ENCODE data around the gene PI16.
"Not testable (repeated sequence)": the region's sequence is repeated elsewhere in the genome, so short reads cannot be mapped to it uniquely, and the experiment has no call there.

PI16 gene

DNA sequence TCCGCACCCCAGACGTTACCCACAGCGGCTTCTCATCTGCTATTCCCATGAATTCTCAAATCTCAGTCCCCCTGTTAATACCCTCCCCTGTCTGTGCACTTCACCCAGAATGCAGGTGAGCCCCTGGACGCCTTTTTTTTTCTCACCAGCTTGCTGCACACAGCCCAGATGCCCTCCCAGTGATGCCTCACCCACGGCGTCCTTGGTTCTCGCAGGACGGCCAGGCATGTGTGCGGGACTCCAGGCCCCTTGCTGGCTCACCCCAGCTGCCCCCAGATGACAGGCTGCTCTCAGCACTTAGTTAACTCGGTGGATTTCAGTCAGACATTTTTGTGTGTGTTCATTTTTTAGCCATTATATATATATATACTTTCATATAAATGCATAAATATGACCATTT lies 25.4 kb upstream of the PI16 start:
- DNase-seq, result no peak

DNA sequence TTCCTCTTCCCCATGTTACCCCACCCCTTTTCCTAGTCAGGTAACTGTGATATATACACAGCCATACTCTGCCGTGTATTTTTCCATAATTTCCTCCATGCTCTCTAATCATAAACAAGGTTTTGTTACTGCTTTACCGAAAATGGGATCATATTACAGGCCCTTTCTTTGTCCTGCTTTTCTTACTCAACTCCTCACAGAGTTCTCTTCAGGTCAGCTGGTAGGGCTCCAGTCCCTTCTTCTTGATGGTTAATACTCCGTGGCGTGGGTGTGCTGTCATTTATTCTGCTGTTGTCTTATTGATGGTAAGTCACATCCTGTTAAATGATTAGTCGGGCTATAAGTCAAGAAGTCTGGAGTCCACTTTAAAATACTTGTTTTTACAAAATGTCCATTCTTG lies 24.9 kb upstream of the PI16 start:
- no peak for DNase-seq

DNA sequence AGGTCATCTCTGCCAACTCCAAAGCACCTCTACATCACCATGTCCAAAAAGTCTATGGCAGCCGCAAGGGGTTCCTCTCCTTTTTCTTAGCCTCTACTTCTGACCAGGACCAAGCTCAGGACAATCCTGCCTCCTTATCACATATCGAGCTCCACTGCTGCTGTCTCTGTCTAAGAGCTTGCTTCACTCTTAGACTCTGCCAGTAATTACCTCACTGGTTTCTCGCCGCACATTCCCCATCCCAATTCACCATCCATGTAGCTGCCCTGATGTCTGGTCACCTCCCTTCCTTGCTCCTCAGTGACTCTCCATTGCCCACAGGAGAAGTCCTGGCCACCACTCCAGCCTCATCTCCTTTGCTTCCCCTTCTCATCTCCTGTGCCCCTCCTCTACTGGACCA lies 24.1 kb upstream of the PI16 start:
- DNase-seq, result no peak

DNA sequence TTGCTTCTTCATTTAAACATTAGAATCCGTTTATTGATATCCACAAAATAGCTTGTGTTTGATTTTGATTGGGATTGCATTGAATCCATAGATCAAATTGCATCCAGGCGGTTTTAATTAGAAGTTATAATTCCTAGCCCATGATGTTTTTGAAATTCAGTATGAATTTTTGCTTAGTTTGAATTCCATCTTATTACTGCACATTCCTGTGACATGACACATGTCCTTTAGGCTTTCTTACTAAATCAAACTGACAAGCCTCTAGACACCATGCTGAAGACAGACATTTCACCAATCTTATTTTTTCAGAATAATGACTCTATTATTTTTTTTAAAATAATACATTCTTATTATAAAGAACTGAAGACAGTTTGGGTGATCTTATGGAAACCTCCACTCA lies 21.4 kb upstream of the PI16 start:
- DNase-seq, result peak; percentile 90

DNA sequence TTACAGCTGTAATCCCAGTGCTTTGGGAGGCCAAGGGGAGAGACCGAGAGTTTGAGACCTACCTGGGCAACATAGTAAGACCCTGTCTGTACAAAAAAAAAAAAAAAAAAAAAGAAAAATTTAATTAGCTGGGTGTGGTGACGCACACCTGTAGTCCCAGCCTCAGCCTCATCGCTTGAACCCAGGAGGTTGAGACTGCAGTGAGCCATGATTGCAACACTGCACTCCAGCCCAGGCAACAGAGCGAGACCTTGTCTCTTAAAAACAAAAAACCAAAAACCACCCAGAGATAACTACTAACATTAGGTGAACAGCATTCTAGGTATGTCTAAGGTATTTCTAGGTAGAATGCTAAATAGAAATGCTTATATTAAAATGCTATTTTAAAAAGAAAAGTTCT lies 21.0 kb upstream of the PI16 start:
- no peak for DNase-seq

DNA sequence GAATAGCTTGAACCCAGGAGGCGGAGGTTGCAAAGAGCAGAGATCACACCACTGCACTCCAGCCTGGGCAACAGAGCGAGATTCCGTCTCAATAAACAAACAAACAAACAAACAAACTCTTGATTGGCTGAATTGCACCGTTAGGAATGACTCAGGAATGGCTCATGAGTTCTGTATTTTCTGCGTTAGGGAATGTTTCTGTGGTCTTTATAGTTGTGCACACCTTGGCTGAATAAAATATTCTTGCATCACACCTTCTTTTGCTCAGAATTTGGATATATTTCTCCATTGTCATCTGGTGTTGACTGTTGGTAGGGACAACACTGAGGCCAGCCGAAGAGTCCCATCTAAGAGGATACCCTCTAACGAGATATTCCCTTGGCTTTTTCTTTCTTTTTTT lies 19.6 kb upstream of the PI16 start:
- no peak for DNase-seq

DNA sequence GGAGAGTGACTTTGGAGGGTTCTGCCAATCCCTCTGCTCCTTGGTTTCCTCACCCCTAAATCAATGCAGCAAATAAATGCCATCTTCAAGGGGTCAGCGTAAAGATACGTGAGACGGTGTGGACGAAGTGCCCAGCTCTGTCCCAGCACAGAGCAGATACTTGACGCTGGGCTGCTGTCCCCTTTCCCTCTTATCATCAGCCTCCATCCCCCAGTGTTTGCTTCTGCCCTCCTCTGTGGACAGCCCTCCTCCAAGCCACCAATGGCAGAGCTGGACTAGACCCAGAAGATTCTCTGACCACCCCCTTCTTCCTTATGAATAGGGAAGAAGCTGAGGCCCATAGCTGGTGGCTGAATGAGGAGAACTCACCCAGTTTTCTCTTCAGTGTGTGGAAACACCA lies 17.7 kb upstream of the PI16 start:
- DNase-seq, result no peak

DNA sequence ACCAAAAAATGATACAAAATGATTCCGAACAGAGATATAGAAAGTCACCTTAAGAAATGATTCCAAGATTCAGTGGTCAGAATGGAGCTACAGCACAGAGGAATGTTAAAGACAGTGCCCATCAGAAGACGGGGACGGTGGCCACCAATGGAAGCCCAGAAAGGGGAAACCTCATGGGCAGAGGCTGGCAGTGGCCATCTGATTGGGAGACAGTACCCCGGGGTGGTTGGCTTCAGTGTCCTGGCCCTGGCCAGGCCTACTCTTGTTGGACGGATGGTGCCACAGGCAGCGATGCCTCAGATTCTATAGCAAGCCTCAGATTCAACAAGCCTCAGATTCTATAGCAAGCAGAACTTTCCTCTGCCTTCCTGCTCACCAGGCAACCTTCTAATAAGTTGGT lies 16.6 kb upstream of the PI16 start:
- no peak for DNase-seq

DNA sequence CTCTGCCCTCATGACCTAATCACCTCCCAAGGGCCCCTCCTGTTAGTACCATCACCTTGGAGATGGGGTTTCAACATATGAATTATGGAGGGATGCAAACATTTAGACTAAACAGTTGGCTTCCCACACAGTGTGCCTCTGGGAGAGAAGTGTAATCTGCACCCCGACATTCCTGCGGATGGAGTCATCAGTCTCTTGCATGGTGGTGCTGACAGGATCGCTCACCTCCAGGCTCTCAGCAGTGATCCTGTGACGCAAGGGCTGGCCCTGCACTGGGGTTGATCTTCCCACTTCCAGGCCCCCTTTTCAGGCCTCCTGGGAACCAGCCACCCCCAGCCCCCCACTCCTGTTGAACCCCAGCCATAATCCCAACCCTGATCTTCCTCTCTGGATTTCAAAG lies 16.0 kb upstream of the PI16 start:
- peak; percentile 71 for DNase-seq

DNA sequence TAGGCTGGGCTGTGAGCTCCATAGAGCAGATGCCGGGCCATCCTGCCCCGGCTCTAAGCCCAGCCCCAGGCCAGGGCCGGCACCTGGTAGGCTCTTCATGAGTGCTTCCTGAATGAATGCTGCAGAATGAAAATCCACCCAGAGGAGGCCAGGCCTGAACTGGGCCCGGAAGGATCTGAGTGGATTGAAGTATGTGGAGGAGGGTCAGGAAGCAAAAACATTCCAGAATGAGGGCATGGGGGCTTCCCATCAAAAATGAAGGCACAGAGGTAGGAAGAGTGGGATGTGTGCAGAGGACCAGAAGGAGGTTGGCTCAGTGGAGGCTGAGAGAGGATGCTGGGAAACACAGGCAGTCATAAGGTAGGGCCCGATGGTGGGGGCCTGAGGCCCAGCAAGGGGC lies 15.5 kb upstream of the PI16 start:
- DNase-seq, result not testable (repeated sequence)

DNA sequence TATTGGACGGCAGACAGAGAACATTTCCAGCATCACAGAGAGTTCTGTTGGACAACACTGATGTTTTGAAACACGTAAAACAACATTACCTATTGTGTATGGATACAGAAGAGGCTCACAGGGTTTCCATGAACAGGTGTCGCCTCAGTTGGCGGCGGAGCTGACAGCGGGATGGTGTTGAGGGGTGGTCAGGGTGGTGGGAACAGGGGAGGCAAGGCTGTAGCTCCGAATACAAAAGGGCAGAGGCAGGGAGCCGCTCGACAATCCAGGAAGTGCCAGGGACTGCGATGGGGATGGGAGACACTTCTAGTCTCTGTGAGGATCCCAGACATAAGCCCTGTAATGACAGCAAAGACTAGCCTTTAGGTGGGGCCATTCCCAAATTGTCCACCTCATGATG lies 14.5 kb upstream of the PI16 start:
- DNase-seq, result no peak

DNA sequence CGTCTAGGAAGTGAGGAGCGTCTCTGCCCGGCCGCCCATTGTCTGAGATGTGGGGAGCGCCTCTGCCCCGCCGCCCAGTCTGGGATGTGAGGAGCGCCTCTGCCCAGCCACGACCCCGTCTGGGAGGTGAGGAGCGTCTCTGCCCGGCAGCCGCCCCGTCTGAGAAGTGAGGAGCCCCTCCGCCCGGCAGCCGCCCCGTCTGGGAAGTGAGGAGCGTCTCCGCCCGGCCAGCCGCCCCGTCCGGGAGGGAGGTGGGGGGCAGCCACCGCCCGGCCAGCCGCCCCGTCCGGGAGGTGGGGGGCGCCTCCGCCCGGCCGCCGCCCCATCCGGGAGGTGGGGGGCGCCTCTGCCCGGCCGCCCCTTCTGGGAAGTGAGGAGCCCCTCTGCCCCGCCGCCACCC lies 13.0 kb upstream of the PI16 start:
- not testable (repeated sequence) for DNase-seq

DNA sequence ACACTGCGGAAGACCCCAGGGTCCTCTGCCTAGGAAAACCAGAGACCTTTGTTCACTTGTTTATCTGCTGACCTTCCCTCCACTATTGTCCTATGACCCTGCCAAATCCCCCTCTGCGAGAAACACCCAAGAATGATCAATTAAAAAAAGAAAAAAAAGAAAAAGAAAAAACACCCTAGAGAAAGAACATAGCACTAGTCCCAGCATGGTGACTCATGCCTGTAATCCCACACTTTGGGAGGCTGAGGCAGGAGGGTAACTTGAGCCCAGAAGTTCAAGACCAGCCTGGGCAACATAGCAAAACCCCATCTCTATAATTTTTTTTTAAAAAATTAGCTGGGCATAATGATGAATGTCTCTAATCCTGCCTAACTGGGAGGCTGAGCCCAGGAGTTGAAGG lies 12.2 kb upstream of the PI16 start:
- DNase-seq, result not testable (repeated sequence)

DNA sequence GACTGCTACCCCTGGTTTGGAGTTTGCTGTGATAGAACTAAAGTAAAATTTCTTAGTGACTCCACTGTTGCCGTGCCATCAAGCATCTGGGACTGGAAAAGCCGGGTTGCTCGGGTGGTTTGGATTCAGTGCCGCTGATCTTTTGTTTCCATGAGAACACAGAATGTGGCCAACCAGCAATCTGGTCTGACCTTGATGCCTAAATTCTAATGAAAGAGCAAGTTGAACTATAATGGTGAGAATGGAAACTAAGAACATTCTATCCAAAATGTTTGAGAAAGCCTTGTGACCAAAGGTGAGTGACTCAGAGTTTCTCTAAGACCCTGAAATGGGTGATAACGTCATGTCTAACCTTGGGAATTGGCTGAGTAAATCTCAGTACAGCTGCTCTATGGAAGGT lies 9.9 kb upstream of the PI16 start:
- DNase-seq, result no peak

DNA sequence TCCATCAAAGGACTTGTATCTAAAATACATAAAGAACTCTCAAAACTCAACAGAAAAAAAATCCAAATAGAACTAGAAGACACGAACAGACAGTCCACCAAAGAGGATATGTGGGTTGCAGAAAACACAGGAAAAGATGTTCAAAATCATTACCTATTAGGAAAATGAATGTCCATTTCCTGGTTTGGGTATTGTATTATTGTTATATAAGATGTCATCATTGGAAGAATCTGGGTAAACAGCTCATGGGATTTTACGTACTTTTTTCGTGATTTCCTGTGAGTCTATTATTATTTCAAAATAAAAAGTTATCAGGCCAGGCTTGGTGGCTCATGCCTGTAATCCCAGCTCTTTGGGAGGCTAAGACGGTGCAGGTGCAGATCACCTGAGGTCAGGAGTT lies 9.2 kb upstream of the PI16 start:
- DNase-seq, result no peak

DNA sequence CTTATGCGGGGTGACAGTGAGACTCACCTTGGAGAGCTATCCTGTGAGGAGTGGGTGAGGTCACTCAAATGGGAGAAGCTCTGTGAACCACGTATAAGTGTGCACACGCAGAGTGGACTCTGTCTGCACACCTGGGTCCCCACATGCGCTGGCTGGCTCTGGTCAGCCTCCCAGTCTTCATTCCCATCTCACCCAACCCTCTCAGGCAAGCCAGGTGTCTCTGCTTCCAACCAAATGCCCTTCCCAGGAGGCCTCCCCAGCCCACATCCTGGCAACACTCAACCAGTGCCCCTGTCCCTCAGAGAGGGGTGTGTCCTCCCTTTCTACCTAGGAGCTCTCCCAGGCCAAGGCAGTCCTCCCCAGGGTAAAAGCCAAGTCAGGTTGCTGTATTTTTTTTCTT lies 8.0 kb upstream of the PI16 start:
- DNase-seq, result no peak

DNA sequence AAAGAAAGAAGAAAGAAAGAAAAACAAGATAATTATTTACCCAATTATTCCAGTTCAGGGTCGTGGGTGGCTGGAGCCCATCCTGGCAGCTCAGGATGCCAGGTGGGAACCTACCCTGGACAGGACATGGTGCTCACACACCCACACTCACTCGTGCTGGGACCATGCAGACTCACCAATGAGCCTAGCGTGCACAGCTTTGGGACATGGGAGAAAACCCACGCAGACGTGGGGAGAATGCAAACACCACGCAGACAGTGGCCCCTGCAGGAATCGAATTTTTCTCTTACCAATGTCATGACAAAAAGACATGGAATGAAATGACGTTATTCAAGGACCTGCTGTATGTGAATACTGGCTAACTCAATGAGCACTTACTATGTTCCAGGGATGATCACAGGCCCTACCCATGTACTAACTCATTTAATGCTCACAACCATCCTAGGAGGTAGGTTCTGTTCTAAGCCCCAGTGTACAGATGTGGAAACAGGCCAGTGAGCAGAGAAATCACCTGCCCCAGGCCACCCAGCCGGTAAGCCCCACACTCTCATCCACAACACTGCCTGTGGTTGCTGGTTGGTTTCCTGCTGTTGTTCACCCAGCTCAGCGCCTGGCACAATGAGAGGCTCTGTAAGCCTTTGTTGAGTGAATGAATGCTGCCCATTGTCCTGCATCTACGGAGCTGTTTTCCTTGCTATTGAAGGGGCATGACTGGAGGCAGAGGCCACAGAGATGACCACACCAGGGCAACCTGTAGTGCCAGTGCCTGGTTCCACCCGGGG lies 6.8 kb upstream of the PI16 start:
- no peak for DNase-seq

DNA sequence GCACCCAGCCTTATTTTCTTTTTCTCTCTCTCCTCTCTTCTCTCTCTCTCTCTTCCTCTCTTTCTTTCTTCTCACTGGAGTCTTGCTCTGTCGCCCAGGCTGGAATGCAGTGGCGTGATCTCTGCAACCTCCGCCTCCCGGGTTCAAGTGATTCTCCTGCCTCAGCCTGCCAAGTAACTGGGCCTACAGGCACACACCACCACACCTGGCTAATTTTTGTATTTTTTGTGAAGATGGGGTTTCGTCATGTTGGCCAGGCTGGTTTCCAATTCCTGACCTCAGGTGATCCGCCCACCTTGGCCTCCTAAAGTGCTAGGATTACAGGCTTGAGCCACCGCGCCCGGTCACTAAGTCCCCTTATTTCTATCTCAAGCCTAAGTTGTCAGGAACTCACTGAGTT lies 5.5 kb upstream of the PI16 start:
- not testable (repeated sequence) for DNase-seq

DNA sequence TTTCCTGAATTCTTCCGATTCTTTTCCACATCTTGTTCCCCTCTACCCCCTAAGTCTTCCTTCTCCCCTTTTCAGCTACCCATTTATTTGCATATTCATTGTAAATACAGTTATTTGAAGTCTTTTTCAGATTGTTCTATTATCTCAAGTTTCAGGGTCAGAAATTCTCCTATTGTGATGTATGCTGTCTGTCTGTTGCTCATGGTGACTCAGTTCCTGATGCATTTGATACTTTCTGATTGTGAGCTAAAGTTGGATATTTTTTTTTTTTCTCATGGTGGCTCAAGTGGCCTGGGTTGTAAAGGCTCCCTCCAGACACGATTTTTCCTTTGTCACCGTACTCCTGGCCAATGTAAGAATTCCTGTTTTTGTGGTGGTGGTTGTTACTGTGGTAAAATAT lies 4.9 kb upstream of the PI16 start:
- DNase-seq, result peak; percentile 27

DNA sequence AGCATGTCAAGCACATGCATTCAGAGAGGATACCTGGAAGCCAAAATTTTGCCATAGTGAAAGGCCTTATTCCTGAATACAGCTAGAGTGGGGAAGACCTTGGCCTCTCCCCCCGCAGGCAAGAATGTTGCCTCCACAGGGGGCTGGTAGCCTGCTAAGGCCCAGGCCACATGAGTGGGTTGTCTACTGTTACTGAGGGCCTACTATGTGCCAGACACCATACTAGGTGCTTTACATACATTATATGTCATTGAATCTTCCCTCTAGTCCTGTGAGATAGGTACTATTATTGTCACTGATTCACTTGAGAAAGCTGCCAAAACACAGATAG lies 642 bp upstream of the PI16 start:
- no peak for DNase-seq

DNA sequence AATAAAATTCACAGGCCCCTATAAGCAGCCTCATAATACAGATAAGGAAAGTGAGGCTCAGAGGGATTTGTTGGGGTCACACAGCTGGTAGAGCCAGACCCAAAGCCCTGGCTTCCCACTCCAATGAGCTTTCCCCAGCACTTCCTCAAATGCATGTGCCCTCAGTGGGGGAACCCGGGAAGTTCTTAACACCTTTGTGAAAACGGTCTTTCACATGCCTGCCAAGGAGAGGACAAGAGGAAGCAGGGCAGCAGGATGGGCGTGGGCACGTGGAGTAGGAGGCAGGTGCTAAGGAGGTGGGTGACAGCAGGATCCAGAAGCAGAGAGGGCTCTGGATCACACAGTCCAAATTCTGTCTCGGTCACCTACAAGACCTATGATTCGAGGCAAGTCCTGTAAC lies 598 bp downstream of the PI16 start:
- DNase-seq, result no peak

DNA sequence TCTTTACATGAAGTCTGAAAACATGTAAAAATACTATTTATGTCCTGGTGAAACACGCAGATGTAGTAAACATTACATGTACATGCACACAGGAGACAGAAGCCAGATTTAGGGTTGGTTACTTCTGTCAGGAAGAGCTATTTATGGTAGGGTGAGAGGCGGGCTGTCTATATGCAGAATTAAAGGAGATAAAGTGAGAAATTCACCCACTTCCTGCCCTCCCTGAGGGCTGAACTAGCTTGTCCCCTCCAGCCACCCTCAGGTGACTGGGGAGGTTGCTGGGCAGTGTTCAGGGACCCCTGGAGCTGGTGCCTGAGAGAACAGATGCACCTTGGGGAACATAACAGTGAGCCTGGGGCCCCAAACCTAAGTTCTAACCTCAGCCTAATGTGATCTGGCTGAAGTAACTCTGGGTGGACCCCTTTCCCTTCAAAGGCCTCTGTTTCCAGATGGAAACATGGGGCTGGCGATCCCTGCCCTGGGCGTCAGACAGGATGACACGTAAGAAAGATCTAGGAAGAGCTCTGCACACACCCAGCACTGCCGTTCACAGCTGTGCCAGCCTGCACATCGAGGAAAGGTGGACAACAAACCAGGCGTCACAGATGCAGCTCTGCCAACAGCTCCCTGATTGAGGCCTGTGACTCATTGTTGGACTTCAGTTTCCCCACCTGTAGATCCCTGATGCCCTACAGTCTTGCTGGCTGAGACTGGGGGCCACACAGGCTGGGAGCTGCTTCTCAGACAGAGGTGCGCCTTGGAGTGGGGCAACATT lies 1.3 kb downstream of the PI16 start:
- DNase-seq, result no peak

DNA sequence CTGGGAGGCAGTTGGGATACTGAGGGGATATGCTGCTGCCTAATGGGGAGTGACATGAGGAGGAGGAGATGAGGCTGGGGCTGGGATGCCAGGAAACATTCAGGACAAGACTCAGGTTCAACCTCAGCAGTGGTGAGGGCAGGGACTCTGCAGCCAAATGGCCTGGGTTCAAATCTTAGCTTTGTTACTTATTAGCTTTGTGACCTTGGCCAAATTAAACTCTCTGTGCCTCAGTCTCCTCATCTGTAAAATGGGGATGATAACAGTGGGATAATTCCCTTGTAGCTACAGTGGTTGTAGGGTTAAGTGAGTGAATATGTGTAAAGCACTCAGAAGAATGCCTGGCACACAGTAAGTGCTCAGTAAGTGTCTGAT lies 1.9 kb downstream of the PI16 start:
- DNase-seq, result no peak

DNA sequence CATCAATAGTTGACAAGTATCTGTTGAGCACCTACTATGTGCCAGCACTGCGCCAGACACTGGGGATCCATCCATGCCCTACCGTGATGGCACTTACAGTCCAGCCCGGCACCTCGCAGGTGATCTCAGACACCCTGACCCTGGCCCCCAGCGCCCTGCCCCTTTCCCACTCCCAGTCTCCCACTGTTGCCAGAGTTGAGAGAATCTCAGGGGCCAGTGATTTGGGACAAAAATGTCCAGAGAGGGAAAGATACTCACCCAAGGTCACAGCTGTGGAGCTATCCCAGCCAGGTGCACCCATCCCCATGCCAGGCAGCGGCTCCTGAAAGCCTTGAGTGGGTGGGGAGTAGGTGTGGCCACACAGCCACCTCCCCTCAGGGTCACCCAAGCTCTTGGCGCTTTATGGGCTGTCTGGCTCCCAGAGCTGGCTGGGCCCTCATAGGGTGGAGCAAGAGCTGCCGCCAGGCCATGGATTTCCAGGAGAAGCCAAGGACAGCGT lies 3.3 kb downstream of the PI16 start:
- DNase-seq, result no peak

Data from fibroblast of skin of scalp (primary cell).